Measurements from ENCODE around the gene TXNDC2.
"Not testable (repeated sequence)": the region's sequence is repeated elsewhere in the genome, so short reads cannot be mapped to it uniquely, and the experiment has no call there.

The TXNDC2 gene

DNA sequence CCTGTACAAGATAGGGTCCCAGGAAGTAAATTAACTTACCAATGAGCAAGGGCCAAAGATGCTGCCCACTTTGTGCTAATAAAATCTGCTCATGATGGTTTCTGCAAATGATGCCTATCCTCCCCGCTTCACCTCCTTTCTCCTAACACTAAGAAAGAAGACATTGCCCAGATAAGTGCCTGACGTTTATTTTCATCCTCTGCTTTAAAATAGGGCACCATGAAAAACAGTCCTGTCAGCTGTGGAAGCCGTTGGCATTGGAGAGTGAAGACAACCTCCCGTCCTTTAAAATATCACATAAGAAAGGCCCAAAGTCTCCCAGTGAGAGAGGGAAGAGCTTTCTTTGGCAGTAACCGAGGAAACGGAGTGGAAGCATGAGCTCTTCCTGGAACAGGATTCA, 1.7 kb upstream of the TXNDC2 start:
- no peak for DNase-seq

DNA sequence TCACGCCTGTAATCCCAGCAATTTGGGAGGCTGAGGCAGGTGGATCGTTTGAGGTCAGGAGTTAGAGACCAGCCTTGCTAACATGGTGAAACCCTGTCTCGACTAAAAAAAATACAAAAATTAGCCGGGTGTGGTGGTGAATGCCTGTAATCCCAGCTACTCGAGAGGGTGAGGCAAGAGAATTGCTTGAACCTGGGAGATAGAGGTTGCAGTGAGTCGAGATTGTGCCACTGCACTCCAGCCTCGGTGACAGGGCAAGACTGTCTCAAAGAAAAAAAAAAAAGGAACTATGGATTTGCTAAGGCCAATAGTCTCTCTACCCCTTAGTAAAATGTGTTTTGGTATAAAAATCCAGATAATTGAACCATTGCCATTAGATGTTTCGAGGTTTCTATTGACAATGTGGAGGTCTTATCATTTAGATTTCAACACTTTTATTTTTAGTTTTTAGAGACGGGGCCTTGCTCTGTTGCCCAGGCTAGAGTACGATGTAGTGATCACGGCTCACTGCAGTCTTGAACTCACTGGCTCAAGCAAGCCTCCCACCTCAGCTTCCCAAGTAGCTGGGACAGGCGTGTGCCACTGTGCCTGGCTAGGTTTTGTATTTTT, 1.1 kb upstream of the TXNDC2 start:
- no peak for DNase-seq

DNA sequence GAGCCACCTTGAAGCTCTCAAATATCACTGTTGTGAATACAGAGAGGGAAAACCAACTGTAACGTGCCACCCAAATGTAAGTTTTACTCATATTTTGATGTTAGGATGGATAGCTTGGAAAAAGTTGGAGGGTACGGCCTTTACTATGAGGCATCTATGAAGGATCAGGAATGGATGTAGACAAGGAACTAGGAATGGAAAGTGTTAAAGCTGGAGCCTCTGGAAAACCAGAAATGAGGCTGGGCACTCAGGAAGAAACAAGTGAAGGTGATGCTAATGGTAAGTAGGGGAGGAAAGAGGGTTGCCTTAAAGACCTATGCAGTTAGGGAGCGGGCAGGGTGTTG, 204 bp downstream of the TXNDC2 start:
- no peak for DNase-seq

DNA sequence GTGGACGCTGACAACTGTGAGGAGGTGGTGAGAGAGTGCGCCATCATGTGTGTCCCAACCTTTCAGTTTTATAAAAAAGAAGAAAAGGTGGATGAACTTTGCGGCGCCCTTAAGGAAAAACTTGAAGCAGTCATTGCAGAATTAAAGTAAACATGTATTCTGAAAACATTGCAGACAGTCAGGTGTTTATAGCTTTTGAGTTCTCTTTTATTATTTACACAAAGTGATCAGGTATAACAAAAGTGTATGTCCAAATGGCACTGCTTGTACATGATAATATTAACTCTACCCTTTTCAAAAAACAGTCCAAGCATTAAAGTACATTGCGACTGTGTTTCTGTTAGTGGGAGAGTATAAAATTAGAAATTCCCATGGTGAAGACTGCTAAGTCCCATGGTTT, 2.2 kb downstream of the TXNDC2 start:
- DNase-seq: no peak

DNA sequence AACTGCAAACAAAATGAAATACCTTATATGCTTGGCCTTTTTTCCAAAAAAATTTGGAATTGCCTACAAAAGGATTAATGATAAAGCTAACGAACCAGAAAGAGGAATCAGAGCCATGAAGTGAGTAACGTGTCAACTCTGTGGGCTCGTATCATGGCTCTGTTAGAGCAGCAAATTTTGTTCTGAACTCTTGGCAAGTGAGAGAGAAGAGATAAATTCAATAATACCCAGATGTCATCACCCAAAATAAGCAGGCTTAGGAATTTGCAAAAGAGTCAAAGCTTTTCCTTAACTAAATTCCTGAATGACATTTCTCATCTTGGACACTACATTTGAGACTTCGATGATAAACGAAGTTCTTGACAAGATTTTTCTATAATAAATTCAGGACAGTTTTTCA, 4.4 kb downstream of the TXNDC2 start:
- DNase-seq: no peak

DNA sequence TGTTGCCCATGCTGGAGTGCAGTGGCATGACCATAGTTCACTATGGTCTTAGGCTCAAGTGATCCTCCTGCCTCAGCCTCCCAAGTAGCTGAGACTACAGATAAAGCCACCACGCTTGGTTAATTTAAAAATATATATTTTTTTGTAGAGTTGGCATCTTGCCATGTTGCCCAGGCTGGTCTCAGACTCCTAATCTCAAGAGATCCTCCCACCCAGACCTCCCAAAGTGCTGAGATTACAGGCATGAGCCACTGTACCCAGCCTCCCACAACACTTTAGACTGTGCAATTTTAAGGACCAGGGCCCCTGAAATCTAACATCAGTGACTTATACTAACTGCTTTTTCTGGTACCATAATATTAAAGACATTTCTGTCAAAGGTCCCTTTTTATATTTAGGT, 5.2 kb downstream of the TXNDC2 start:
- DNase-seq: no peak

DNA sequence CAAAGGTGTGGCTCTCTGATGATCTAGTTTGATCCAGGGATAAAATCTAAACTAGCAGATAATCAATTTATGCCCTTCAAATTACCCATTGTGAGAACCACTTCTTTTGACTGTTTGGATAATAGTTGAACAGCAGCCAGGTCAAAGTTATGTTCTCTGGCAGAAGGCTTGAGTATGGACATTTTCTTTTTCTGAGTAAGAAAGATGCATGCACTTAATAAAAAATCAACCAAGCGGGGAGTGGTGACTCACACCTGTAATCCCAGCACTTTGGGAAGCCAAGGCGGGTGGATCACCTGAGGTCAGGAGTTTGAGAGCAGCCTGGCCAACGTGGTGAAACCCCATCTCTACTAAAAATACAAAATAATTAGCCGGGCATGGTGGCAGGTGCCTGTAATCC, 5.7 kb downstream of the TXNDC2 start:
- not testable (repeated sequence) for DNase-seq

DNA sequence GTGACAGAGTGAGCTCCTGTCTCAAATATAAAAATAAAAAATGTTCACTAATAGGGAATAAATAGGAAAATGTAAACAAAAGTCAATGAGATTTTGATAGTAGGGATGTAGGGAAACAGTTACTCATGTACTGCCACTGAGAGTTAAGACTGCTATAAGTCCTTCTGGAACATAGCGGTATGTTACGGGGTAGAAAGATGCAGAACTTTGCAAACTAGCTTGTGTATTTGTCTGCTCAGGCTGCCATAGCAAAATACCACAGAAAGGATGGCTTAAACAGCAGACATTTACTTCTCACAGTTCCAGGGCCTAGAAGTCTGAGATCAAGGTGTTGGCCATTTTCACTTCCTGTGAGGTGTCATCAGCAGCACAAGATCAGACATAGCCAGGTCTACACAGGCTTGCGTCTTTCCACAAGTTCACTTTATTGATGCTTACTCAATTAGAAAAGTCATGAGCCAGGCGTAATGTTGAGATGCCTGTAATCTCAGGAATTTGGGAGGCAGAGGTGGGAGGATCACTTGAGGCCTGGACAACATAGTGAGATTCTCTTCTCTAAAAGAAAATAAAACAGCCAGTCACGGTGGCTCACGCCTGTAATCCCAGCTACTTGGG, 8.8 kb downstream of the TXNDC2 start:
- DNase-seq: no peak

DNA sequence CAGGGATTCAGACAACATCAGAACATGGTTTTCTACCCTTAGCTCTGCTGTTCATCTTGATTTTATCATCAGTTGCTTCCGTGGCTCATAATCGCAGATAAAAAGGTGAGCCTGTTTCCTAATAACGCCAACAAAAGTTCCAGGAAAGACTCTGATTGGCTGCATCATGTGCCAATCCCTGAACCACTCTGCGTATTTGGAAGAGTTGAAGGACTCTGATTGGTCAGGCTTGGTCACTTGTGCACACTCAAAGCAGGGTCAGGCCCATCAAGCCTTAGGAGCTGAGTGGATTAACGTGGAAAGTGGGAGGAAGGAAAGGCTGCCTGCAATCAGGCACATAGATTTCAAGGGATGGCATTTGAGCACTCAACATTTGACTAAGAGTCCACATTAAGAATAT, 11.4 kb downstream of the TXNDC2 start:
- no peak for DNase-seq

DNA sequence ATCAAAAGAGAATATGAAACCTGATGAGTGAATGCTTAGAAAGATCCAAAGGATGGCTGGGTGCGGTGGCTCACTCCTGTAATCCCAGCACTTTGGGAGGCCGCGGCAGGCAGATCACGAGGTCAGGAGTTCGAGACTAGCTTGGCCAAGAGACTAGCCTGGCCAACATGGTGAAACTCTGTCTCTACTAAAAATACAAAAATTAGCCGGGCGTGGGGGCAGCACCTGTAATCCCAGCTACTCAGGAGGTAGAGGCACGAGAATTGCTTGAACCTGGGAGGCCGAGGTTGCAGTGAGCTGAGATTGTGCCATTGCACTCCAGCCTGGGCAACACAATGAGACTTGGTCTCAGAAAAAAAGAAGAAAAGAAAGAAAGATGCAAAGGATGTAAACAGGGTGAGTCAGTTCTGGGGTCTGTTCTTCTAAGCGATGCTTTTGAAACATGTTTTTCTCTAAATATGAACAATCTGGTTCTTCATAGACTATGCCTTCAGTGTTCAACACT, 12.1 kb downstream of the TXNDC2 start:
- not testable (repeated sequence) for DNase-seq

DNA sequence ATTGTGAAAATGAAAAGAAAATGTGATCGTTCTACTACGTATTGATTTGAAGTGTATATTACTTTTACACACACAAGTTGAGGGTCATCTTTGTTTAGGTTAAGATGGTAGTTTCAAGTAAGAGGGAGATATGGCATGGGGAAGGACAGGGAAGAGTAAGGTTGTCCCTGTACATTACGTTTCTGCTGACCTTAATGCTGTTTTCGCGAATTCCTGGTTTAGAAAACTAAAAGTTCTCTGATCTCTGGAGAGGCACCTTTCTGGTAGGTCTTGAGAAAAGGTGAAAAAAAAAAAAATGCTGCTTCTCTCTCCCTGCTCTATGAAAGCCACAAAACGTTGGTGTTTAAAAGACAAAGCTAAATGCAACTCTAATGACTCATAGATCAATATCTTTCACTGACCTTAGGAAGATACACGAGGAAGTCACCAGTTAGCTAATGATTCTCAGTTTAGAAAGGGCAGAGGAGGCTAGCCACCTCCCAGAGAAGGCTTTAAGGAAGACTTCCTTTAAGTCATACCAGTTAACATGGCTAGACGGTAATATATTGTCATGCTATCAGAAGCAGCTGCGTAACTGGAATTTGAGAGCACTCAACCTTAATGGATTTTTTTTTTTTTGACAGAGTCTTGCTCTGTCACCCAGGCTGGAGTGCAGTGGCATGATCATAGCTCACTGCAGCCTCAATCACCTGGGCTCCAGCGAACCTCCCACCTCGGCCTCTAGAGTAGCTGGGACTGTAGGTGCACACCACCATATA, 13.2 kb downstream of the TXNDC2 start:
- DNase-seq: no peak

DNA sequence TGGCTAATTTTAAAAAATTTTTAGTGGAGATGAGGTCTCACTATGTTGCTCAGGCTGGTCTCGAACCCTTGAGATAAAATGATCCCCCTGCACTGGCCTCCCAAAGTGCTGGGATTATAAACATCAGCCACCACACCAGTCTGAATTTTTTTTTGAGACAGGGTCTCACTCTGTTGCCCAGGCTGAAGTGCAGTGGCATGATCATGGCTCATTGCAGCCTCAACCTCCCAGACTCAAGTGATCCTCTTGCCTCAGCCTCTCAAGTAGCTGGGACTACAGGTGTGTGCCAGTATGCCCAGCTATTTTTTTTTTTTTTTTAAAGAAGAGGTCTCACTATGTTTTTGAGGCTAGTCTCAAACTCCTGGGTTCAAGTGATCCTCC, 13.8 kb downstream of the TXNDC2 start:
- not testable (repeated sequence) for DNase-seq

DNA sequence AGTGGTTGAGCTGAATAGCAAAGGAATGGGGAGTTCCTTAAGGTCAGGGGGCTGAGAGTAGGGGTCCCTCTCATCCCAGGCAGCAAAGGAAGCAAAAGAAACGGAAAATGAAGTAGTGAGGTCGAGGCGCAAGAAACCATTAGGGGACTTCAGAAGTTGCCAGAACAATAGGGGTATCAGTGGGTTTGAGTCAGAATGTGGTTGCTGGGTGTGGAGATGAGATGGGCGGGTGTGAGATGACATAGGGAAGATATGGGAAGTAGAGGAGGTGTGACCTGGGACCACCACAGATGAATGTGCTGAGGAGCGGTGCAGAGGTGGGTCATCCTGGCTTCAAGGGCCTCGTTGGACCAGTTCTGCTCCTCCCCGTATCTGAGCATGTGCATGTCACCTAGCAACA, 14.9 kb downstream of the TXNDC2 start:
- DNase-seq: no peak

DNA sequence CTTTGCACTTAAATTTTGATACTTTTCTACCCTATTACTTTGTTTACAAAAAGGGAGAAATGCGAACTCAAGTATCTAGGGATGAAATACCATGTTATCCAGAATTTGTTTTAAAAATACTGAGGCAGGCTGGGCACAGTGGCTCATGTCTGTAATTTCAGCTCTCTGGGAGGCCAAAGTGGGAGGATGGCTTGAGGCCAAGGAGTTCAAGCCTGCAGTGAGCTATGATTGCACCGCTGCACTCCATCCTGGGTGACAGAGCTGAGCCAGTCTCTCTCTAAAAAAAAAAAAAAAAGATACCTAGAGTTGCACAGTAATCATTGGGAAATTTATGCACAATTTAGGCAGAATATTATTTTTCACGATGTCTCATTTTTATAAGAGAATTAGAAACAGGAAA, 15.6 kb downstream of the TXNDC2 start:
- DNase-seq: no peak

DNA sequence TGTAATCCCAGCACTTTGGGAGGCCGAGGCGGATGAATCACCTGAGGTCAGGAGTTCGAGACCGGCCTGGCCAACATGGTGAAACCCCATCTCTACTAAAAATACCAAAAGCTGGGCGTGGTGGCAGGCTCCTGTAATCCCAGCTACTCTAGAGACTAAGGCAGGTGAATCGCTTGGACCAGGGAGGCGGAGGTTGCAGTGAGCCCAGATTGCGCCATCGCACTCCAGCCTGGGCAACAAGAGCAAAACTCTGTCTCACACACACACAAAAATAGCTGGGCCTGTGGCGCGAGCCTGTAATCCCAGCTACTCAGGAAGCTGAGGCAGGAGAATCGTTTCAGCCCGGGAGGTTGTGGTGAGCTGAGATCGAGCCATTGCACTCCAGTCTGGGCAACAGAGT, 16.5 kb downstream of the TXNDC2 start:
- DNase-seq: not testable (repeated sequence)

DNA sequence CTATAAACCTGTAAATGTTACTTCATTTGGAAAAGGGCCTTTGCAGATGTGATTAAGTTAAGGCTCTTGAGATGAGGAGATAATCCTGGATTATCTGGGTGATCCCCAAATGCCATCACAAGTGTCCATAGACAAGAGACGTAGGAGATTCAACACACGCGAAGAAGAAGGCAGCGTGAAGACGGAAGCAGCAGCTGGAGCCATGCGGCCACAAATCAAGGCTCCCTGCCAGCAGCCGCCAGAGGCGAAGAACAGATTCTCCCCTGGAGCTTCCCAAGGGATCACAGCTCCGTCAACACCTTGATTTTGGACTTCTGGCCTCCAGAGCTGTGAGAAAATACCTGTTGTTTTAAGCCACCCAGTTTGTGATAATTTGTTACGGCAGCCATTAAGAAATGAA, 17.1 kb downstream of the TXNDC2 start:
- no peak for DNase-seq

DNA sequence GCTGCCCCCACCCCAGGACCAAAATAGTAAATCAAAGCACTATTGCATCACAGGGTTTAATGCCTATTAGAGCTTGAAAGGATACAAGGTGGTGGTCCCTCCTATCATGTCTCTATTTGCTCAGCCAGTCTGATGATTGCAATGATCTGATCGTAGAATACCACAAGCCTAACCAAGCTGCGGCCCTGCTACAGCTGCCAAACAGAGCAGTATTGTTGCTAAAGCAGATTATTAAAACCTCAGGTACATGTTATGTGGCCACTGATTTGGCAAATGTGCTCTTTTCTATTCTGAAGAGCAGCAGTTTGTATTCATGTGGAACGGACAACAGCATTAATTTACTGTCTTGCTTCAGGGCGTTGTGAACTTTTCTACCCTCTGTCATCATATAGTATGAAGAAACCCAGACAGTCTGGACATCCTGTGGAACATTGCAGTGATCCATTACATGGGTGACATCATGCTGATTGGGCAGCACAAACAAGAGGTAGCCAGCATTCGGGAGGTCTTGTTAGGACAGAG, 19.7 kb downstream of the TXNDC2 start:
- no peak for DNase-seq

DNA sequence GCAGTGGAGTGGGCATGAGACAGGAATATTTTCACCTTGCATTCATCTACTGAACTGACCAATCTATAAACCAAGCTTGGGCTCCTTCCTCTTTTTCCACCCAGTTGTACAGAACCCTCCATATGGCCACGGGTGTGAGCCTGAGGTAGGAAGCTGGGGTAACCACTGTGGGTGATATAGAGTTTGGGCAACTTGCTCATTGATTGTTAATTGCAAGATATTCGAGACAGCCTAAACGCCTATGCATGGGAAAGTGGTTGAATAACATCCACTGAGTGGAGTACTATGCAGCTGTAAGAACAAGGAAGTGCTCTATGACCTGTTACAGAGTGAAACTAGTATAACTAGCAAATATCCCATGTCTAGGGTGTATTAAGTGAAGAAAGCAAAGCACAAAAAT, 20.7 kb downstream of the TXNDC2 start:
- no peak for DNase-seq

DNA sequence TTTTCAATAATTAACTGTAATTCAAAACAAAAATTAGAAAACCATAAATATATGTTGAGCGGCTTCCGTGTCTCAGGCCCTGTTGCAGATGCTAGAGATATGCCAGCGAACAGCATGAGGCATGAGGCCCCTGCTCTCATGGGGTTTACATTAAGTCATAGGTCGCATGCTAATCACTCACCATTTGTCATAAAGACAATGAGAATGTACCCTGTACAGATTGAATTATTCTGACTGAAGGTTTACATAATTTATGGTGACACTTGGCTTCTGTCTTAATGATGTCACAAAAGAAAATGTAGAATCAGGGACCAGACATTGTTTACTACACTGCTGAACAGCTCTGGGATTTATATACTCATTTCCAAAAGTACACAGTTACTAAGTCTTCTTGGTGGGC, 22.1 kb downstream of the TXNDC2 start:
- no peak for DNase-seq

DNA sequence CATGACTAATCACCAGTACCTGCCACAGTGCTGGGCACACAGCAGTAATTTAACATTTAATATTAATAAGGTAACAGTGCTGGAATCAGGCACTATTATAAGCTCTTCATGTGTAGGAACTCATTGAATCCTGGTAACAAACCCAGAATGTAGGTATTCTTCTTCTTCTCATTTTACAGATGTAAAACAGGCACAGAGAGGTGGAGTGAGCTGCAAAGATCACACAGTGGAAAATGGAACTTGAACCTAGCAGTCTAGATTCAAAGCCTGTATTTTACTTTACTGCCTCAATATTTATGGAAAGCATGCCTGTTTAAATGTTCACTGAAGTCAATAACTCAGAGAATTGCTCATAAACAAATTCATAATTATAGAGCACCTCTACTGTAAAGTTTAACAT, 24.3 kb downstream of the TXNDC2 start:
- no peak for DNase-seq

DNA sequence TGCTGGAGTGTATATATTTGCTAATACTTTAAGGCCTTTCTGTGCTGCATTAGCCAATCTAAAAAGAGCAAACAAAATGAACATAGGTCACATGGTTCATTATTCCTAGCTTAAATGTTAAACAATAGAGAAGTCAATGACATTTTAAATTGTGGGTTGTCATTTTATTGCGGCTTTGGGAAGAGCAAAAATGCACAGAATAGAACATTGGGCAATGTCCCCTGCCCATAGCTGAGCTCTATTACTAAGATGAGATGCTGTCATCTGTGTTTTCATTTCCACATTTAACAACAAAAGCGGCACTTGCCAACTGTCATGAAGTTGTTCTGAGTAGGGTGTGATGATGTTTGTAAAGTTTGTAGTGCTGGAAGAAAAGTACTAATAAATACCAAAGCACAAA, 24.9 kb downstream of the TXNDC2 start:
- no peak for DNase-seq

DNA sequence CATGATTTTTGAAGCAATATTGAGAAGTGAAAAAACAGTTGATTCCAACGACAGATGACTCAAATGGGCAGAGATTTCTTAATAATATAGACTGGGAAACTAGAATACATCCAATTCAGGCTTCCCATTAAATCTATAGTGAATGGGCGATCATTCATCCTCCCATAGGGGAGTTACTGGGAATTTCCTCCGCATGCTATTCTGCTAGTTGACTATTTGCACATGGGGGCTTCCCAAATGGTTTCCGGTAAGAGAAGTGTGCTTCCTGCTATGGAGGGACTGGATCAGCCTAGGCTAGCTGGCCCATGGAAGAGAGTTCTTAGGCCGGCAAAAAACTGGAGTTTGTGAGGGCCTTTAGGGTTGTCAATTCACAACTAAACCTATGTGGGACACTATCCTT, 25.5 kb downstream of the TXNDC2 start:
- no peak for DNase-seq

DNA sequence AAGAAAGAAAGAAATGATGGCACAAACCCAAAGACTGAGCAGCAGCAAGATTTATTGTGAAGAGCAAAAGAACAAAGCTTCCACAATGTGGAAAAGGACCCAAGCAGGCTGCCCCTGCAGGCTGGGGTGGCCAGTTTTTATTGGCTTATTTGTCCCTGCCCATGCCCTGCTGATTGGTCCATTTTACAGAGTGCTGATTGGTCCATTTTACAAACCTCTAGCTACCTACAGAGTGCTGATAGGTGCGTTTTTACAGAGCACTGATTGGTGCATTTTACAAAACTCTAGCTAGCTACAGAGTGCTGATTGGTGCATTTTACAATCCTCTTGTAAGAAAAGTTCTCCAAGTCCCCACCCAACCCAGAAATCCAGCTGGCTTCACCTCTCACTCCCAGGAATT, 26.5 kb downstream of the TXNDC2 start:
- DNase-seq: not testable (repeated sequence)

Measured in amygdala (tissue), 56 donors.